ENCODE results near the gene SIX1.

DNA sequence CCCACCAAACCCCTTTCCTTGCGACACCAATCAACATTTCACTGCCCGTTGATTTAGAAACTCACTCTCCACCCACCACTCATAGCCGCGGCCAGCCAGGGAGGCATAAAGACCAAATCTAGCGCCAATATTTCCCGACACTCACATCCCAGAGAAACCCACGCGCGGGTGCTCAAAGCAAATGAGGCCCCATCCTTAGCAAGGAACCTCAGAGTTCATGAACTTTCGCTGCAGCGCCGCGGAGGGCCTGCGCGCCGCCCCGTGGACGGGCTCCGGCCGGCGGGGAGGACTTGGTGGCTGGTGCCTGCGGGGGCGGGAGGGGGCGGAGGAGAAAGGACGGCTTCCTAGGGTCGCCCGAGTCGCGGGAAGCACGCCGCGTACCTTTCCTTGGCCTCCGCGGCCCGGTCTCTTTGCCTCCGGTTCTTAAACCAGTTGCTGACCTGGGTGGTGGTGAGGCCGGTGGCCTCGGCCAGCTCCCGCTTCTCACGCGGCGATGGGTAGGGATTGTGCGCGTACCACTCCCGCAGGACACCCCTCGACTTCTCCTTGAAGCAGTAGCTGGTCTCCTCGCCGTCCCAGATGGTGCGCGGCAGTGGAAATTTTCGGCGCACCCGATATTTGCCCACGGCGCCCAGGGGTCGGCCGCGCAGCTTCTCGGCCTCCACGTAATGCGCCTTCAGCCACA is 886 bp downstream of the SIX1 start:
- TF ChIP-seq CREB5 (CRISPR knock-in tag; IDR thresholded peaks at IDR 0.05; ENCODE audit: low read depth) = no peak
- no peak for TF ChIP-seq SNAI2 (CRISPR knock-in tag; IDR thresholded peaks at IDR 0.05)
- no peak for TF ChIP-seq GLIS3 (CRISPR knock-in tag; IDR thresholded peaks at IDR 0.05)
- TF ChIP-seq TCF4 (CRISPR knock-in tag; IDR thresholded peaks at IDR 0.05; ENCODE audit: borderline replicate concordance) = no peak
- TF ChIP-seq OSR1 (CRISPR knock-in tag; IDR thresholded peaks at IDR 0.05) = no peak

All from SK-N-SH treated with all-trans-retinoic acid at 6 μM for 48 hours (cell line).